GM18873 (cell line): ENCODE data around the gene ST6GALNAC6.

ENCODE experiments used
- ATAC-seq: cut with Tn5 transposase; IDR thresholded peaks from one replicate; pipeline ENCODE4 v1.9.1; 2021; ENCODE audit warnings: mild to moderate bottlenecking, moderate library complexity, moderate number of reproducible peaks; ENCODE audit not compliant: unreplicated experiment, low FRiP score

The ST6GALNAC6 gene, protein sequence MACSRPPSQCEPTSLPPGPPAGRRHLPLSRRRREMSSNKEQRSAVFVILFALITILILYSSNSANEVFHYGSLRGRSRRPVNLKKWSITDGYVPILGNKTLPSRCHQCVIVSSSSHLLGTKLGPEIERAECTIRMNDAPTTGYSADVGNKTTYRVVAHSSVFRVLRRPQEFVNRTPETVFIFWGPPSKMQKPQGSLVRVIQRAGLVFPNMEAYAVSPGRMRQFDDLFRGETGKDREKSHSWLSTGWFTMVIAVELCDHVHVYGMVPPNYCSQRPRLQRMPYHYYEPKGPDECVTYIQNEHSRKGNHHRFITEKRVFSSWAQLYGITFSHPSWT

DNA sequence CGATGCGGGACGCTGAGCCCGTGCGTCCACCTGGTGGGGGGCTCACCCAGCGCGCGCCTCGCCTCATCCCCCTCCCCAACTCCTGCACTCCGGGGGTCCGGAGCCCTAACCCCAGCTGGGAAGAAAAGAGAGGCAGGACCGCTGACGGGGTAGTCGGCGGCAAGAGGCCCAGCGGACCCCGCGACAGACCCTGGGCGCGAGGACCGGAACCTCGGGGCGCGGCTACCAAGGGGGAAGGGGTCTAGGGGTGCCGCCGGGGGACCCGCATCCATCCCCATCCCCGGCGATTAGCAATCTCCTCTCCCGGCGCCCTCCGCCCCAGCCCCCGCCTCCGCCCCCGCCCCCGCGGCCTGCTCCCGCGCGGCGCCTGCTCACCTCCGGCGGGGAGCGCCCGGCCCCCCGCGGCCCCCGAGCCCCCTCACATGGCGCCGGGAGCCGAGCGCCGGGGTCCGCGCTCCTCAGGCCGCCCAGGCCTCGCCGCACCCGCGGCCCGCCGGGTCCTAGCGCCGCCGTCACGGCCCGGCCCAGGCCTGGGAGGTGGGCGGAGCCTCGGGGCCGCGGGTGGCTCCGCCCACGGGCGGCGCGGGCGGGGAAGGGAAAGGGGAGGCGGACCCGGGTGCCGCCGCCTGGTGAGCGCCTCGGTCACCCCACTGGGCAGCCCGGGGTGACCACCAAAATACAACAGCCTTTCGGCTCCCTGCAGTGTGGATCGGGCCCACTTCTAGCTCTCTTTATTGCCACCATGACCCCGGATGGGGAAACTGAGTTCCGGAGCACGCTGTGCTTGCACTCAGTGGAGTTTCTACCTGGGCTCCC, at the start of gene ST6GALNAC6:
Gene ST6GALNAC6, minus strand, starts transcription at position 476 of the 816 bp plus-strand sequence. CDS start 1,622 bp downstream, outside the sequence.
- no peak for ATAC-seq

DNA sequence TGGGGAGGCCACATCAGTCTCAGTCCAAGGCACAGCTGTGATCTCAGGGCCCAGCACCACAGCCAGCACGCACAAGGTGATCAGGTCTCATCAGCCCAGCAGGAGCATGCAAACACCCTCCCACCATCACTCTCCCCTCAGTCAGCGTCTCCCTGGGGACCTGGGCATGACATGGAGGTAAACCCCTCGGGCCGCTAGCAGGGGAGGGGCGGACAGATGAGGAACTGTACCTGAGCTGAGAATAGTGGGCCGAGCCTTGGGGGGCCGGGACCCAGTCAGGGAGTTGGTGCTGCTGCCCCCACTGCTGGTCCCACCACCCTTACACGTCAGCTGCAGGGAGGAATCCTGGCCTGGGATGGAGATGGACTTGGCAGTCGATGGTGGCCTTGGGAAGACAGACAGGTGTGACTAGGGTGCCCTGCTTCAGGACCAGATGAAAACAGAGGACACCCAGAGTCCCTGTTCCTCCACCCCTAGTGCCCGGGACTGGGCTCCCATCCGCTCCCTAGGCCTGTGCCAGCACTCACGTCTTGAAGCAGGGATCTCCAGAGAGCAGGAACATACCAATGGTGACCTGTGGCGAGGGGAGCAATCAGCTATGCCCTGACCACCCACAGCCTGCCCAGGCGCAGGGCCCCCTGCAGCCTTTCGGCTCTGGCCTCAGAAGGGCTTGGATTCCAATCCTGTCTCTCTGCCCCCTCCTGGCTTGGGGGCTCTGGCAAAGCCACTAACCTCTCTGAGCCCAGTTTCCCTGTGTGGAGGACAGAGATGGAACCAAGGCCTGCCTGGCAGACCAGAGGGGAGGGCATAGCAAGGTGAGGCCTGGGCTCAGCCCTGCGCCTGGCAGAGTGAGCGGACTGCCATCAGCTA, 48.7 kb upstream of the ST6GALNAC6 start:
- ATAC-seq: no peak

DNA sequence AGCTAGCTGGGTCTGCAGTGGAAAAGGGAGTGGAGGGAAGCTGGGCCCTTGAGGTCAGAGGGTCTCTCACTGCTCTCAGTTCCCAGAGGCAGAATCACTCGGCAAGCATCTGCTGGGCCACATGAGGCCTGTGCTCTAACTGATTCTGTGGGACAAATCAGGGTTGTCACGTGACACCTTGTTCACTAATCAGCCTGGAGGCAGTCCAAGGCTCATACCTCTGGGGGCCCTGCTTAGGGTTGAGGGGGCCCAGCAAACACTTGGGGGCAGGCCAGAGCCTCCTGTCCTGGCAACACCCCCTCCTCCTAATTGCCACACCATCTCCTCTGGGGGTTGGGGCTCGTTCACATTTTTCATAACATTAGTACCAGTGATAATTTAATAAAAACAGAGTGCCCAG, 47.3 kb upstream of the ST6GALNAC6 start:
- no peak for ATAC-seq

DNA sequence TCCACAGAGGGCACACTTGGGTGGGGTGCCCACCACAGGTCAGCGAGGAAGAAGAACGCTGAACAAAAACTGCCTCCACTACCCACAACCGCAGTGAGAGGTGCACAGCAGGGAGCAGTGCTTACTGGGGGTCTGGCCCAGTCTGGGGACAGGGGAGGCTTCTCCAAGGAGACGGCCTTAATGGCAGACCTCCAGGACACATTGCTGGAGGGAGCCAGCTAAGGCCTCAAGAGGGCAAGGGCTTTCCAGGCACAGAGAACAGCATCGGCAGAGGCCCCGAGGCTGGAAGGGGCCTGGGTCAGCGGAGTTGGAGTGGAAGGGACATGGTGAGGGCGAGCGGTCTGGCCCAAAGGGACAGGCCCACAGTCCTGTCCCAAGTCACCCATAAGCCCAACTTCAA, 46.5 kb upstream of the ST6GALNAC6 start:
- no peak for ATAC-seq

DNA sequence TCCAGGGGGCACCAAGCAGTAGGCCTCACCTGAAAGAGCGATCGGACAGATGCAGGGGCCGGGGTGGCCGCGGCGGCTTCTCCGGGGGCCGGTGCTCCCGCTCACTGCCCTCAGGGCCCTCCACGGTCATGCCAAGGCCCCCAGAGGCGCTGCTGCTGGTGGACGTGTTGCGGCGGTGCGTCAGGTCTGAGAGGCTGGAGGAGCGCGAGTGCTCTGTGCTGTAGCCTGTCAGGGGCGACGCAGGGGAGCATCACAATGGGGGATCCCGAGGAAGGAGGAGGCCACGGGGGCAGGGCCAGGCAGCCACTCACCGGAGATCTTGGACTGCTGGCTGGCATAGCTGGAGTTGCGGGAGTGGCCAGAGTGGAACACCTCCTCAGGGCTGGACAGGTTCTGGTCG, 45.9 kb upstream of the ST6GALNAC6 start:
- ATAC-seq: no peak

DNA sequence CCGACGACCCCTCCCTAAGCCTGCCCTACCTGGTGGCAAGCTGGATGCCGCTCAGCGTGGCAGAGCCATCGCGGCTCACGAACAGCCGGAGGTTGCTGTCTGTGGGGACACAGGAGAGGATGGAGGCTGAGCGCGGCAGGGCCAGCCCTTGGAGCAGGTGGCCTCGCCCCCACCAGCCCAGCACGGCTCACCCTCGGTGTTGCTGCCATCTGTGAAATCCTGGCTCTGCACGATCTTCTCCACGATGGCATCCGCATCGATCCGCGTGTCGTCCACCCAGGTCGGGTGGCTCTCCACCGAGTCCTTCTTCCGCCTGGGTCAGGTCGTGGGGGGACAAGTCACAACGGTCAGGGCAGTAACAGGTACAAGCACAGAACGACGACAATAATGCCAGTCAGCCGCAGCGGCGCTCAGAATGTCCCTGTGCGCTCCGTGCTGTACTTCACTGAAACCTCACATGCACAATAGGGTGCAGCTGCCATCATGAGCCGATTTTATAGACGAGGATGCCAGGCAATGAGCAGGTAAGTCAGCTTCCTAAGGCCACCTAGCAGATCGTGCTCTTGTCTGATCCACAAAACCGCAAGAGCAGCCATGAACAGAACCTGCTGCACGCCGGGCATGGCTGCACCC, 45.3 kb upstream of the ST6GALNAC6 start:
- no peak for ATAC-seq

DNA sequence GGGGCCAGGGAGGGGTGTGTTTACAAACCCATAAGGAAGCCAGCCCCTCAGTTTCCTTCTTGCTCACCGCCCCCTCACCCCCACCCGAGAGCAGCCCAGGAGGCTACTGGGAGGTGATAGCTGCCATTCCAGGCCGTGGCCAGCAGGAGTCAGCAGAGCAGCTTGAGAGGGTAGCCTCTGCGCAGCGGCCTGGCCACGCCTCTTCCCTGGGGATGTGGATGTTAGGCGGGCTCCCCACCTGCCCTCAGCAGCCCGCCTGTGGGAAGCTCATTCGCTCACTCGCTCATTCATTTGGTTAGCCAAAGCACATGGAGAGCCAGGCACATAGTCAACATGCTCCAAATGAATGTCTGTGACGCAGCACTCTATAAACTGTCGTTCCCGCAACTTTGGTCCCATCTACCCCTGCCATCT, 44.3 kb upstream of the ST6GALNAC6 start:
- no peak for ATAC-seq

DNA sequence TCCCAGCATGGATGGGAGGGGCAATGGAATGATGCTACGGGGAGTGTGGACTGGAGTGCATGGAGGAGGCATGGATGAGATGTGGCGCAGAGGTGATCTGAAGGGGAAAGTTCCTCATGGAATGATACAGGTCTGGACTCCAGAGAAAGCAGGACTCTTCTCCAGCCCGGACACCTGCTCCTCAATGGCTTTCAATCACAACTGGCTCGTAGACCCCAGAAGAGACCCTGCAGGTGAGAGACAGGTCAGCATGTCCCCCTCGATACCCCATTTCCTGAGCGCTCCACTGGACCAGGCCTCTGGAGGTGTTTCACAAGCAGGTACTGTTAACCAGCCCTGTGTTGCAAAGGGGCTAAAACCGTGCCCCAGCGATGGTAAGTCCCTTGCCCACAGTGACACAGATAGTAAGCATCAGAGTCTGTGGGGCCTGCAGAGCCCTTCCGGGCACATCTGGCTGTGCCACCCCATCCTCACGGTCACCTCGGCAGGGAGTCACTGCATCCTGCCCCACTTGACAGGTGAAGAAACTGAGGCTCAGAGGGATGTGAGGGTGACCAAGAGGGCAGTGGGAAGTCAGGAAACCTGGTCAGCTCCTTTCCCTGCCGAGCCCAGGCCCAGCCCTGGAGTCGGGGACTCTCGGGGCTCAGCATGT, 43.7 kb upstream of the ST6GALNAC6 start:
- no peak for ATAC-seq

DNA sequence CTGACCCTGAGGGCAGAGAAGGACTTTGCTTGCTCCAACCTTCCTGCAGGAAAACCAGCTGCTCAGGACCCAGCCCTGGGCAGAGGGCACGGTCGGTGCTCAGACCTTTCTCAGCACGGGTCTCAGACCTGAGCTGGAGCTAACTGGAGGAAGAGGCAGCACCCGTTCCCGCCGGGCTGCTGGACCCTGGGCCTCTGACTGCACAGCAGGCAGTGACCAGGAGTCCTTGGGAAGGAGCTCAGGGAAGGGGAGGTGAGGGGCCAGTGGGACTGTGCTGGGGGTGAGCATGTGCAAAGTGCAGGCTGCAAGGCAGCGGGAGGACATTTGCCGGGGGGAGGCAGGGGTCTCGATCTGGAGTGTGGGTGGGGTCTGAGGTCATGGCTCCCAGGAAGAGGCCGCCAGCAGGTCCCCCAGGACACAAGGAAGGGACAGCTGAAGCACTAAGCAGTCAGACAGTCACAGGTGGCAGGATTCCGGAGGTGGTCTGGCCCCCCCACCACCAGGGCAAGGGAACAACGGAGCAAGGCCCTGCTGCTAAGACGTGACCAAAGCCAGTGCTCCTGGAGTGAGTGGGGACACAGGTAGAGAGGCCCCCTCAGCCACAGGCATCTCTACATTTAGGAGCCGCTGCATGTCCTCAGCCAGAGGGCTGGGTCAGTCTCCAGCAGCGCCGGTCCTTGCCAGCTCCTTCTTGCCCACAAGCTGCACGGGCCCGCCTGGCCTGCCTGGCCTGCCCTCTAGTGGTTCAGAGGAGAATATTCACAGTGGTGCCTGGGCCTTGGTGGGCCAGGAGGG, 43.0 kb upstream of the ST6GALNAC6 start:
- ATAC-seq: no peak

DNA sequence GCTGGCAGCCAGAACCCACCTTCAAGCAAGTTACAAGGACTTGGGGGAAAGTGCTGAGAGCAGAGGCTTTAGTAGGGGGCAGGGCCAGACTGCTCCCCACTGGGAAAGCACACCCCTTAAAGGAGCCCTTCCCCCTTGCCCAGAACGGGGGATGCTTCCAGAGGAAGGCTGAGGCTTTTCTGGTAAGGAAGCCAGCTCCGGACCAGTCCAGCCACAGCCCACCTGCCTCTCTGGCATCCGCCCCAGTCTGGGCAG, 42.5 kb upstream of the ST6GALNAC6 start:
- no peak for ATAC-seq

DNA sequence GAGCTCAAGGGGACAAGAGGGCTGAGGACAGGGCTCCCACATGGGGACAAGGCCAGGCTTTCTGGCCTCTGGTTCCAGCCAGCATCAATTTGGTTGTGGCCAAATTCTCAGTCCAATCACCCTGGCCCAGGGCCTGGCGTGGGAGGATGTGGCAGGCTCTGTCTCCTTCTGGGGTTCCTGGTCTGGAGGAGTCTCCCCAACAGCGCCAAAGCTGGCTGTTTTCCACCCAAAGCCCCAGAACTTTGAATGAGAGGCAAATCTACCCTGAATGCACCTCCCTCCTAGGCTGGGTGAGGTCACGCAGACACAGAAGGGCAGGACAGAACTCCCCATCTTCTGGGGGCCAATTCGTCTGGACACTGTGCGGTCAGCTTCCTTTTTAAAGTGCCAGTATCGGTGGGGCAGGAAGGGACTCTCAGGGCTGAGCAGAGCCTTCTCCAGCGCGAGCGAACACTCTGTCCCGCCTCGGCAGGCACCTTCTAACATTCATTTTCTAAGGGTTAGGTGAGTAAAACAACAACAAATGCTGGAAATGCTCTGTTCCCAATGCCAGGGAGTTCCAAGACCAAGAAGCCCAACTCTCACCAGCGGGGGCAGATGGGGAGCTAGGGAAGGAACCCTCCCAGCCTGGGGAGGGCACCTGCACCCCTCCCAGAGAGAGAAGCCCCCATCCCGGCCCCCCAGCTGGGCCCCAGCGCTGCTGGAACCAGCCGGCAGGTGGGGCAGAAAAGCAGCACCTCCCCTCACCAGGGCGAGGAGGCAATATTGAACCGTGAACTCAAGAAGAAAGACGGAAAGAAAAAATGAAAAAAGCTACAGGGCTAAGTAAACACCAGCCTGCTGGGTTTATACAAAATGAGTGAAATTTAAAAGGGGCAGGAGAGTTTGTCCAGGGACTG, 41.9 kb upstream of the ST6GALNAC6 start:
- ATAC-seq: no peak

DNA sequence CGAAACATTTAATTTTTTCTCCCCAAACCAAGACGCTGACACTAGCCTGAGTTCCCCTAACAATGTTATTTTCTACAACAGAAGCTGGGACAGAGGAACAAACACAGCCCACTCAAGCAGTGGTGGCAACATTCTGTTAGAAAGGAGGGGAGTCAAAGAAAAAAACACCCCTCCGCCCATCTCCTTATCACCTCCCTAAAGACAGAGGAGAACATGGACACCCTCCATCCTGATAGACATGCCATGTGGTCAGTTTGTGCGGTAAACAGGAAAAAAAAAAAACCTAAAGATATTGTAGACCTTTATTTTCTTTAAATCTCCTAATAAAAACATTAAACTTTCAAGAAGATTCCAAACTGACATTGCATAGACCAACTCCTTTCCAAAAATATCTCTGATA, 41.2 kb upstream of the ST6GALNAC6 start:
- no peak for ATAC-seq

DNA sequence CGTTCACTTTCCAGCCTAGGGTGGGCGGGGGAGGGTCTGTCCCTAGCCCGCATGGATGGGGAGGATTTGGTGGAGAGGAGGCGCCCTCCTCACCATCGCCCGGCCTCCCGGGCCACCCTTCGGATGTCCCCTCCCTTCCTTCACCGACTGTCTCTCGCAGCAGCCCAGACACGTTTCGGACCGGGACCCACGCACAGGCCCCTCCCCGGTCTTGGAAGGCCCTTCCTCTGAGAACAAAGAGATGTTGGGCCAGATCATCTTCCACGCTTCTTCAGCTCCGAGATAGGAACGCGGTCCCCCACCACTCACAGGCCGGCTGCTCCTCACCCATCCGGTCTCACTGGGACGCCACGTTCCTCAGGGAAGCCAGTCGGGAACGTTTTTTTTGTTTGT, 38.9 kb upstream of the ST6GALNAC6 start:
- ATAC-seq: no peak

DNA sequence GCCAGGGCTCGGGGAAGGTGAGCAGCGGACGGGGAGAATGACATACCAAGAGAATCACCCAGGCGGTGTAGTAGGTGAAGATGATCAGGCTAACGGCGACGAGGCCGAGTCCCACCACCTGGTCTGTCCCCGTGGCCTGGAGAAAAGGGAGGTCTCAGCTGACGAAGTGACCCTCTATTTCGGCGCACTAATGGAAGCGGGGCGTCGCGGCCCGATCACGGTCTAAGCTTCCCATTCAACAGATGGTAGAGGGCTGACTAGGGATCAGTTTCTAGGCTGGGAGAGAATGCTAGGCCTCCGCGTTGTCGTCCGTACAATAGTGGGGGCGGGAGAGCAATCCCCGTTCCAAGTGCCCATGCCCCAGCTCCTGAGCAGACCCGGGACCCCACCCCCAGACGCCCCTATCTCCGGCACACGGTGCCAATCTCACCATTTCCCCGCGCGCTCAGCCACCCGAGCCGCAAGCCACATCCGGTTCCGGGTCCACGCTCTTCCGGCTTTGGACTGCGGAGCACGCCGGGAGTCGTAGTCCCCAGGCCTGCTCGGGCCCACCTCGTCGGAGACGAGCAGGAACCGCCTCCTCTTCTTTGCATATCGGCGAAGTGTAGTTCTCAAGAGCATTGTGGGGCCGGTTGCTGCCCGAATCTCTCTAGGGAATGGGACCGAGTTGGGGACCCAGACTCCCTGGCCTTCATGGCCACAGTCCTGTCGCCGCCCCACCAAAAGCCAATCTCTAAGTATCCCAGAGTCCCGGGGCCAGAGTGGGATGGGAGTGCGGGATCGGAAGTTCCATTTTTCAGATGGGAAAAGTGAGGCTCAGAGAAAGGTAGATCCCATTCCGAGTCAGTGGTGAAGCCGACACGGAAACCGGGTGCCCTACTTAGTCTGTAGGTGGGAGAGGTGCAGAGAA, 38.2 kb upstream of the ST6GALNAC6 start, which contains the start of gene DPM2:
Gene DPM2, minus strand, starts transcription at position 467 of the 910 bp plus-strand sequence. Its CDS starts 34 bp downstream, at position 433.
- ATAC-seq: peak; percentile 70

DNA sequence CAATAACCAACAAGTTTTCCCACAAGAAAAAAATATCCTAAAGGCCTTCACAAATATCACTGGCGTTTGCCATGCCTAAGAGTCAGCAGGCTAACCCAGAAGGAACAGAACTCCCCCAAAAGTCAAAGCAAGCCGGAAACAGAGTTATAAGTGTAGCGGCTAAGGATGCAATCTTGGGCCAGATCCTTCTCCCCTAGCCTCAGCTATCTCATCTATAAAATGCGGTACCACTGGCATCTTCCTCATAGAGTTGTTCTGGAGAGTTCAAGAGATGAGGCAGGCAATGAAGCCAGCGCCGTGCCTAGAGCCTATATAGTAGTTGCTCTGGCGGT, 37.6 kb upstream of the ST6GALNAC6 start:
- no peak for ATAC-seq

DNA sequence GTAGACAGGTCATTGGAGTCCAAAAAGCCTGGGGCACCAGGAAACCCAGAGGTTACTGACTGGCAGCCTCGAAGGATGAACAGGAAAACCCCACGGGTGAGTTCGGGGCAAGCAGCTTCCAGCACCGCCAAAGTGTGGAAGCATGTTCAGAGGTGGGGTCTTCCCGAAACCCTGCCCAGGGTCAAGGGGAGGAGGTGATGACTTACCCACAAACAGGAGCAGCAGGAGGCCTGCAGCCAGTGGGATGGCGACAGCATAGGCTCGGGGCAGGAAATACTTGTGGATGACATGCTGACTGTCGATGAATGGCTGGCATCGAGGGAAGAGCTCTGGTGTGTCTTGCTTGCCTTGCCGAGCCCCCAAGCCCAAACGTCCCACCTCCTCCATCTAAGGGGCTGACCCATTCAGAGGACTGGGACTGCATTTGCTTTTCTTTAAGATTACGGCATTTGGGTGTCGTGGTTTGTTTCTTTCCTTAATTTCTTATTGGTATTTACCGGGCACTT, 37.0 kb upstream of the ST6GALNAC6 start:
- ATAC-seq: no peak

DNA sequence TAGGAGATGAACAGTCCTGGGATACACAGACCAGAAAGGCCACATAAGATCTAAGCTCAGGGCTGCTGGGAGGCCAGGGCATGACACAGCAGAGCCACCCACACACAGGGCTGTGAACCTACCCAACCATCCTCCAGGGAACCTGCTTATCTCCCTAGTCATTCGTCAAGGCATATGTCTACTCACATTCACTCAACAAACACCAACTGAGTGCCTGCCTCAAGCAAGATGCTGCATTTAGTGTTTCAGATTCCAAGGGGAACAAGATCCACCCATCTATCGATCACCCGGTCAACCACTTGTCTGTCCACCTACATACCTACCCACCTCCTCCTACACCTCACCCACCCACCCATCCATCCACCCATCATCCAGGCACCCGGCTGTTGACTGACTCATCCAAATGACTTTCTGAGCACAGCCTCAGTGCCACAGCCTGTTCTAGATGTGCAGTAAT, 36.4 kb upstream of the ST6GALNAC6 start:
- no peak for ATAC-seq
